Cardiac muscle cell (in vitro differentiated cells and primary cell): Measurements from ENCODE around the gene TM9SF4. TPM values are rescaled to one million over a fixed set of nuclear protein-coding genes. Genes with fewer than 3 reads are reported as not detected.
"Not testable (repeated sequence)": the region's sequence is repeated elsewhere in the genome, so short reads cannot be mapped to it uniquely, and the experiment has no call there.

Experiments
- DNase-seq, 2 donors: peaks; one replicate each; pipeline versions ENCODE4 v3.0.0 to v3.0.0-alpha.2; 2010 to 2017; ENCODE audit warnings: low read depth in 1 of 2, low spot score in 1 of 2
- H3K27ac ChIP-seq: fragments of 200-600 bp; sonication (generic); 2 replicates; pipeline ENCODE4 v1.5.1; 2016
- H3K27me3 ChIP-seq: fragments of 200-600 bp; sonication (generic); 2 replicates; pipeline ENCODE4 v1.6.0; 2016; ENCODE audit warnings: control low read depth
- H3K36me3 ChIP-seq: fragments of 200-600 bp; sonication (generic); 2 replicates; pipeline ENCODE4 v1.5.1; 2016; ENCODE audit warnings: control low read depth
- H3K4me1 ChIP-seq: fragments of 200-600 bp; sonication (generic); 2 replicates; pipeline ENCODE4 v1.8.1; 2017; ENCODE audit warnings: low read depth, mild to moderate bottlenecking, mixed run types
- H3K4me3 ChIP-seq: fragments of 200-600 bp; sonication (generic); 2 replicates; pipeline ENCODE4 v1.5.1; 2016; ENCODE audit warnings: mild to moderate bottlenecking
- H3K9me3 ChIP-seq: fragments of 200-600 bp; sonication (generic); 2 replicates; pipeline ENCODE4 v1.5.1; 2017; ENCODE audit warnings: low read depth, mild to moderate bottlenecking, control low read depth
- polyA plus RNA-seq: library from polyadenylated mRNA; unstranded; fragments of >200 nt; fragmentation: Nextera tagmentation; extraction: Ambion mirVana; gene quantifications from 2 replicates; pipeline ENCODE4 v1.2.1, GENCODE V29; 2016
- total RNA-seq: library from RNA; depleted of rRNA; stranded (reverse); fragments of >200 nt; gene quantifications from 2 replicates; pipeline ENCODE4 v1.2.3, GENCODE V29; 2016
- TF ChIP-seq, protein P1 (sequence below): IDR thresholded peaks from 2 replicates; pipeline ENCODE4 v1.5.1; 2012; ENCODE audit warnings: low read depth, mild to moderate bottlenecking, low read length

The TM9SF4 gene
- total and polyA plus RNA-seq, 2 experiments from 2014 or later = 52.5 to 54.6 TPM

DNA sequence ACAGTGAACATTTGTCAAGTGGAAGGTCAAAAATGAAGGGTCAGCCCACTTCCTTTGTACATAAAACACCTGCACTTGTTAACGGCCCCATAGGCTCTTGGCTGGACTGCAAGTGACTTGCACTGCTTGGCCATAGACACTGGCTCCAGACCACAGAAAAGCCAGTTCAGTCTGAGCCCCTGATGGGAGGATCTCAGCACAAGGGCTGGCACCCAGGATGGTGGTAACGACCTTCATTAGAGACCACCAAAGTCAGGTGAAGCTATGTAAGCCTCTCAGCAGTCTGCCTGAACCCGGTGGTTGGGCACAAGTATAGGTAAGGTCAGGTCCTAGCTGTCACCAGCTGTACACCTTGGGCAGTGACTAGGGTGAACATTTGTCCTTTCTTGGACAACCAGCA lies 81.9 kb downstream of the TM9SF4 start:
- Histone ChIP-seq H3K9me3 (no peaks in the 10 kb centered on the region), H3K27ac (peak overlapping the region; percentile 13), H3K4me1 (peaks cover 11% of the 10 kb centered on the region), H3K36me3 (peaks cover 14% of the 10 kb centered on the region), H3K4me3 (no peak overlapping the region), H3K27me3 (no peaks in the 10 kb centered on the region)
- TF ChIP-seq, protein P1, sequence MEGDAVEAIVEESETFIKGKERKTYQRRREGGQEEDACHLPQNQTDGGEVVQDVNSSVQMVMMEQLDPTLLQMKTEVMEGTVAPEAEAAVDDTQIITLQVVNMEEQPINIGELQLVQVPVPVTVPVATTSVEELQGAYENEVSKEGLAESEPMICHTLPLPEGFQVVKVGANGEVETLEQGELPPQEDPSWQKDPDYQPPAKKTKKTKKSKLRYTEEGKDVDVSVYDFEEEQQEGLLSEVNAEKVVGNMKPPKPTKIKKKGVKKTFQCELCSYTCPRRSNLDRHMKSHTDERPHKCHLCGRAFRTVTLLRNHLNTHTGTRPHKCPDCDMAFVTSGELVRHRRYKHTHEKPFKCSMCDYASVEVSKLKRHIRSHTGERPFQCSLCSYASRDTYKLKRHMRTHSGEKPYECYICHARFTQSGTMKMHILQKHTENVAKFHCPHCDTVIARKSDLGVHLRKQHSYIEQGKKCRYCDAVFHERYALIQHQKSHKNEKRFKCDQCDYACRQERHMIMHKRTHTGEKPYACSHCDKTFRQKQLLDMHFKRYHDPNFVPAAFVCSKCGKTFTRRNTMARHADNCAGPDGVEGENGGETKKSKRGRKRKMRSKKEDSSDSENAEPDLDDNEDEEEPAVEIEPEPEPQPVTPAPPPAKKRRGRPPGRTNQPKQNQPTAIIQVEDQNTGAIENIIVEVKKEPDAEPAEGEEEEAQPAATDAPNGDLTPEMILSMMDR = no peak
- DNase-seq = no peak

DNA sequence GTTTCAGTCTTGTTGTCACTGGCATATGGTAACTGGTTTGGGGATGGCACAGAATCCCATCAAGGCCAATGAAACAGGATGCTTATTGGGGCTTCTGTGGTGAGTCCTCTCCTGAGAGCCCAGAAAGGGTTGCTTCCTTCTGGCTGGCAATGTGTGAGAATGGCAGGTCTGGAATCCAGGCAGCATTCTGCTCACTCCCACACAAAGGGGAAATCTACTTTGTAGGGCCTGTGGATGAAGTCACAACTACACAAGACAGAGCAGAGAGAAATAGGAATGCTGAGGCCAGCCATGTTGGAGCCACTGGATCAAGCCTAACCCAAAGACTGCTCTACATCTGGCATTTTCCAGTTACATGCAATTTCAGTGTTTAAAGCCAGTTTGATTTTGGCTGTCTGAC lies 82.4 kb downstream of the TM9SF4 start:
- peak in 1 of 2 donors; percentile 43 for DNase-seq
- Histone ChIP-seq H3K27me3 (no peaks in the 10 kb centered on the region), H3K4me1 (peaks cover 11% of the 10 kb centered on the region), H3K27ac (peak overlapping the region; percentile 13), H3K36me3 (peaks cover 17% of the 10 kb centered on the region), H3K4me3 (no peak overlapping the region), H3K9me3 (no peaks in the 10 kb centered on the region)
- TF ChIP-seq, protein P1 = no peak

DNA sequence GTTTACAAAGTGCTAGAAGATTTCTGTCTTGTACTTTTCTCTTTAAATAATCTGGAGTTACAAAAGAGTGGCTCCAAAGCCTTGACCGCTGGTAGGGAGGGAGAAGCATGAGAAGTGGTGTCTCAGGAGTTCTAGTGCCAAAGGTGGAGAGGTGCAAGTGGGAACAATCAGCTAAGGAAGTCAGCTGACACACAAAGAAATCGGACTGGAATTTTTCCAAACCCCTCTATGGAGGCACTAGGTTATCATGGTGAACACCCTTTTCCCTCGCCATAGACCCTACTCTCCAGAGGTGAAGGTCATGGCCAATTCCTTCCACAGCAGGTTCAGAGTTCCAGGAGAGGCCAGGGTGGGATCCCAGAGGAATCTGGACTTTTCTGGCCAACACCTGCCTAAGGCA lies 83.2 kb downstream of the TM9SF4 start:
- H3K27me3 ChIP-seq = no peaks in the 10 kb centered on the region
- H3K9me3 ChIP-seq = no peaks in the 10 kb centered on the region
- H3K4me1 ChIP-seq = peaks cover 11% of the 10 kb centered on the region
- H3K36me3 ChIP-seq = peaks cover 17% of the 10 kb centered on the region
- H3K27ac ChIP-seq = peak overlapping the region; percentile 7
- no peak overlapping the region for H3K4me3 ChIP-seq
- TF ChIP-seq, protein P1 = no peak
- no peak for DNase-seq

DNA sequence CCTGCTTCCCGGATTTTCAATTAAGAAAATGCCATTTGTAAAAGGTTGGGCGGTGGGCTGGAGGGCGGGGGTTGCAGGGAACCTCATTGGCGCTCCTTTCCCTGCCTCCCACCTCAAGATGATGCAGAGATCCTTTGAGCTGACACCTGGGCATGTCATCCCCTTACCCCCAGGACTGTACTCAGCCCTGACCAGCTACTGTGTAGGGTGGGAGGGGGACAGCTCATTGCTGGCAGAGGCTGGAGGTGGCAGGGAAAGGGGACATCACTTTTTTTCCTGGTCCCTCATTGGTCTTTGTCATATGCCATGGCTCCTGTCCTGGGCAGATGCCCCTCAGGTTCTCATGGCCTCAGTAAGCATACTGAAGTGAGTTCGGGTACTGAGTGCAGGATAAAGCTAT lies 83.8 kb downstream of the TM9SF4 start:
- Histone ChIP-seq H3K4me1 (peaks cover 11% of the 10 kb centered on the region), H3K36me3 (peaks cover 23% of the 10 kb centered on the region), H3K27ac (peak overlapping the region; percentile 70)
- not testable (repeated sequence) for H3K9me3 ChIP-seq, H3K4me3 ChIP-seq, DNase-seq, H3K27me3 ChIP-seq

DNA sequence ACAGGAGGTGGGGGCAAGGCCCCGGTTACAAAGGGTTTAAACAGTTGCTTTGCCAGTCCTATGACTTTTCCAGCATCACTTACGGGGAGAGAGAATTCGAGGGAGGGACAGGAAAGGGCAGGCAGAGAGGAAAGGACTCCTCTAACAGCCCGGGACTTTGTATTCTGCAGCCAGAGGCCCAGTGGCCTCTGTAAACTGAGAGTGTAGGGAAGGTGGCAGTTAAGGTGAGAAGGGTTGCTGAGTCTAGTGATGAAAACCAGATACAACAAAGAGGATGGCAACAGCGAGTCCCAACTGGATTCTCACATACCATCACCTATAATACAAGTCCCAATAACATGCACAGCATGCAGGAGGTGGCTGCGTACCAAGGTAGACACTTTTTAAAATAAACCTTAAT lies 84.5 kb downstream of the TM9SF4 start:
- no peak overlapping the region for H3K4me3 ChIP-seq
- H3K36me3 ChIP-seq = peaks cover 30% of the 10 kb centered on the region
- no peaks in the 10 kb centered on the region for H3K9me3 ChIP-seq
- TF ChIP-seq, protein P1 = no peak
- no peak for DNase-seq
- no peaks in the 10 kb centered on the region for H3K27me3 ChIP-seq
- peaks cover 17% of the 10 kb centered on the region for H3K4me1 ChIP-seq
- peak overlapping the region; percentile 70 for H3K27ac ChIP-seq

DNA sequence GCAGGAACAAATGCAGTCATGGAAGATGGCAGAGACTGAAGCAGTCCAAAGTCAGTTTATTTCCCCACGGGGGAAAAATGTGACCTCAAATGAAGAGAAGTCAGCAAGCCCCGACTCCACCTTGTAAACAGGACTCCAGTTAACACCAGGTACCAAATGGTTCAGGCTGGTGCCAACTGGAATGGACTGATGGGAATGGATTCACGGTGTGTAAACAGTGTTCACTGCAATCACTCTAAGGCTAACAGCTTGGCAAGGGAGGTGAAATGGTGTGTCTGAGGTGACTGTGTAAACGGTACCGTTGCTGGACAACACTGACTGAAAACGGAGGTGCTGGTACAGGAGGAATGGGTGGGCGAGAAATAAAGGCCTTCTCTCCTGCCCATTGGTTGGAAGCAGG lies 86.1 kb downstream of the TM9SF4 start:
- no peaks in the 10 kb centered on the region for H3K27me3 ChIP-seq
- TF ChIP-seq, protein P1 = no peak
- H3K36me3 ChIP-seq = peaks cover 39% of the 10 kb centered on the region
- no peak overlapping the region for H3K4me3 ChIP-seq
- no peak overlapping the region for H3K27ac ChIP-seq
- DNase-seq = no peak
- H3K4me1 ChIP-seq = peaks cover 14% of the 10 kb centered on the region
- H3K9me3 ChIP-seq = no peaks in the 10 kb centered on the region

DNA sequence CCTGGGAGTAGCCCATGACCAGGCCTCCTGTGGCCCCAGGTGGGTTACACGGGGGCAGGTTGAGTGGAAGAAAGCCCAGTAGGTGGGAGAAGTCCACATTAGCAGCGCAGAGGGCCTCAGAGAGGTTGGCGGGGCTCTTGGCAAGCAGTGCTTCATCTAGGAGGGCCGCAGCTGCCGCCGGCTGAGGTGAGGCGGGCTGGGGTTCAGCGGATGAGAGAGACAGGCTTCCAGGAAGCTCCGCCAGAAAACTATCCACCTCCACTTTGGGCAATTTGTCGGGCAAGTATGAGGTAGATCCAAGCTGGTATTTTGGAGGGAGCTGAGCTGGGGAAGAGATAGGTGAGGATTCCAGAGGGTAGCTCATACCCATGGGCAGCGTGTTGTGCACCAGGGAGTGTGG lies 87.1 kb downstream of the TM9SF4 start:
- DNase-seq, H3K4me3 ChIP-seq, H3K9me3 ChIP-seq, H3K27me3 ChIP-seq, H3K27ac ChIP-seq: not testable (repeated sequence)
- peaks cover 14% of the 10 kb centered on the region for H3K4me1 ChIP-seq
- peaks cover 44% of the 10 kb centered on the region for H3K36me3 ChIP-seq

DNA sequence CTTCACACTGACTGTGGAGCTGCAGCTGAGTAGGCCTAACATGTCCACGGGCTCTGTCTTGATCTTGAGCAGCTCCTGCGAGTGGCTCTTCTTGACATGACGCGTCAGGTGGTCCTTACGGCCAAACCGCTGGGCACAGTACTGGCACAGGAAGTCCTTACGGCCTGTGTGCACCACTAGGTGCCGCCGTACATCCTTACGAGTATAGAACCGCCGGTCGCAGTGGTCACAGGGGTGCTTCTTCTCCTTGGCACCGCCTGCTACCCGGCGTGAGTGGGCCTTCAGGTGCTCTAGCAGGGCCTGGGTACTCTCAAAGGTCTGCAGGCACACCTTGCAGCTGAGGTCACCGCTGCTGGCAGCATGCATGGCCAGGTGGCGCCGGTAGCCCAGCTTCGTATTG lies 87.6 kb downstream of the TM9SF4 start:
- not testable (repeated sequence) for H3K4me3 ChIP-seq, DNase-seq, H3K9me3 ChIP-seq, H3K27me3 ChIP-seq, H3K27ac ChIP-seq
- Histone ChIP-seq H3K4me1 (peaks cover 14% of the 10 kb centered on the region), H3K36me3 (peaks cover 44% of the 10 kb centered on the region)
